Effector memory CD4-positive, alpha-beta T cell (primary cell): ENCODE measurements around the gene SLC34A3.

Source experiments
- DNase-seq, 3 donors: peaks; one replicate each; pipeline ENCODE4 v3.0.0-alpha.2; 2020
- H3K27ac ChIP-seq: 2 replicates; pipeline ENCODE4 v1.7.0; 2013; ENCODE audit warnings: mild to moderate bottlenecking, low read length, moderate library complexity; ENCODE audit not compliant: insufficient read depth, poor library complexity, severe bottlenecking
- H3K27me3 ChIP-seq: replicated peaks from 2 replicates; pipeline ENCODE4 v1.7.0; 2013; ENCODE audit warnings: mild to moderate bottlenecking, low read length; ENCODE audit not compliant: insufficient read depth, control insufficient read depth, poor library complexity, severe bottlenecking
- H3K36me3 ChIP-seq: 2 replicates; pipeline ENCODE4 v1.7.0; 2013; ENCODE audit warnings: mild to moderate bottlenecking, low read length, moderate library complexity; ENCODE audit not compliant: control insufficient read depth, insufficient read depth
- H3K4me1 ChIP-seq: 2 replicates; pipeline ENCODE4 v1.7.0; 2013; ENCODE audit warnings: low read length, mild to moderate bottlenecking; ENCODE audit not compliant: control insufficient read depth, insufficient read depth, poor library complexity, severe bottlenecking
- H3K4me3 ChIP-seq: 2 replicates; pipeline ENCODE4 v1.7.0; 2013; ENCODE audit warnings: low read length, low read depth, mild to moderate bottlenecking; ENCODE audit not compliant: insufficient read depth, poor library complexity, severe bottlenecking
- H3K9me3 ChIP-seq: 2 replicates; pipeline ENCODE4 v1.7.0; 2013; ENCODE audit warnings: mild to moderate bottlenecking, low read length, moderate library complexity; ENCODE audit not compliant: control insufficient read depth
- total RNA-seq, 3 donors: gene quantifications; one replicate each; lab custom pipeline; 2026; lab: John Stamatoyannopoulos, UW

SLC34A3 gene
- total RNA-seq: 0 reads per million in 3 donors

GRCh38 chr9:137230705-137231371 is at the start of gene SLC34A3:
TSS of gene SLC34A3 (plus strand) at chr9:137230901. CDS start at chr9:137231703, 802 bp downstream.
- Histone ChIP-seq H3K36me3 (no peaks in the 10 kb centered on the region), H3K4me1 (peaks cover 5% of the 10 kb centered on the region), H3K9me3 (no peaks in the 10 kb centered on the region), H3K4me3 (no peak within 1 kb of the TSS), H3K27me3 (peaks cover 4% of the 10 kb centered on the region), H3K27ac (no peak within 1 kb of the TSS)
- no peak for DNase-seq

DNA sequence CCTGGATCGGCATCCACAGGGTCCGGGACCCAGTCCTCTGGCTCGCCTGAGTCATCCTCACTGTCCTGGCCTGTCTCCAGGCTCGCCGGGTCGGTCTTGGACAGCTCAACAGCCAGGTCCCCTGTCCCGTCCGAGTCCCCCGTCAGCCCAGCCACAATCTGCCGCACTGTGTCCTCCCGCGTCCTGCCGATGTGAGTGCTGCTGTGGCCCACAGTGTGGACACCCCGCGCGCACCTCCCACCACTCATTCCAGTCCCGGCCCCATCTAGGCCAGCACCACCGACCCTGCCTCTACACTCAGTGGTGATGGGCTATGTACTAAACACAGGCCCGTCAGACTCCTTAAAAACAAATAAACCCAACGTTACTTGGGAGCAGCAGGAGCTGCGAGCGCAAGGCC is 49.0 kb upstream of the SLC34A3 start:
- peaks cover 75% of the 10 kb centered on the region for H3K36me3 ChIP-seq
- H3K27me3 ChIP-seq: no peaks in the 10 kb centered on the region
- H3K27ac ChIP-seq: no peak overlapping the region
- DNase-seq: no peak
- no peak overlapping the region for H3K4me3 ChIP-seq
- peaks cover 10% of the 10 kb centered on the region for H3K4me1 ChIP-seq
- no peaks in the 10 kb centered on the region for H3K9me3 ChIP-seq

DNA sequence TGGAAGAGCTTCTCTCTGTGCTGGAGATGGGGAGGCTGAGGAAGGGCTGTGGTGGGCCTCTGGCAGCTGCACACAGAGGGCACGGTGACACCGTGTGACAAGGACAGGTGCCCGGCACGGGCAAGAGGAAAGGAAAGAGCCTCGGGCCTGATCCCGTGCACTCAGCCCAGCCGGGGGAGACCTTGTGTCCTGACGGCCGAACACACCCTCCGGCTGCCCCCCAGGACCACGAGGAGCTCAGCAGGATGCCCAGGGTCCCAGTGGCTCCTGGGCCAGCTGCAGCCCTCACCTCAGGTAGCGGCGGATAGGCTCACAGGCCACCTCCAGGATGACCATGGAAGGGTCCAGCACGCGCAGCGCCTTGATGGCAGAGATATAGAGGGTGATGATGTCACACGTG is 47.9 kb upstream of the SLC34A3 start:
- Histone ChIP-seq H3K9me3 (no peaks in the 10 kb centered on the region), H3K27me3 (no peaks in the 10 kb centered on the region), H3K4me1 (peaks cover 21% of the 10 kb centered on the region), H3K27ac (no peak overlapping the region), H3K36me3 (peaks cover 75% of the 10 kb centered on the region), H3K4me3 (no peak overlapping the region)
- no peak for DNase-seq

DNA sequence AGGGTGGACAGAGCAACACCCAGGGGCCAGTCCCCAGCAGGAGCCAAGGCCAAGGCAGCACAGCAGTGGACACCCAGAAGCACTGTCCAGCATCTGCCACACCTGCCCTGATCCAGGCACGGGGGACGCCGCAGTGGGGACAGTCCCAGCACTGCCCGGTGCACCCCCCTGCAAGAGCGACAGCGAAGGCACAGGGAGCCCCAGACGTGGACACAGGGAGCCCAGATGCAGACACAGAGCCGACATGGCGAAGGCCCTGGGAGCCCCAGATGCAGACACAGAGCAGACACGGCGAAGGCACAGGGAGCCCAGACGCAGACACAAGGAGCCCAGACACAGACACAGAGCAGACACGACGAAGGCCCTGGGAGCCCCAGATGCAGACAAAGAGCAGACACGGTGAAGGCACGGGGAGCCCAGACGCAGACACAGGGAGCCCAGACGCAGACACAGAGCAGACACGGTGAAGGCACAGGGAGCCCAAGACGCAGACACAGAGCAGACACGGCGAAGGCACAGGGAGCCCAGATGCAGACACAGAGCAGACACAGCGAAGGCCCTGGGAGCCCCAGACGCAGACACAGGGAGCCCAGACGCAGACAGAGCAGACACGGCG is 46.6 kb upstream of the SLC34A3 start:
- Histone ChIP-seq H3K27me3 (no peaks in the 10 kb centered on the region), H3K9me3 (no peaks in the 10 kb centered on the region), H3K36me3 (peaks cover 65% of the 10 kb centered on the region), H3K27ac (no peak overlapping the region), H3K4me1 (peaks cover 25% of the 10 kb centered on the region), H3K4me3 (no peak overlapping the region)
- no peak for DNase-seq

DNA sequence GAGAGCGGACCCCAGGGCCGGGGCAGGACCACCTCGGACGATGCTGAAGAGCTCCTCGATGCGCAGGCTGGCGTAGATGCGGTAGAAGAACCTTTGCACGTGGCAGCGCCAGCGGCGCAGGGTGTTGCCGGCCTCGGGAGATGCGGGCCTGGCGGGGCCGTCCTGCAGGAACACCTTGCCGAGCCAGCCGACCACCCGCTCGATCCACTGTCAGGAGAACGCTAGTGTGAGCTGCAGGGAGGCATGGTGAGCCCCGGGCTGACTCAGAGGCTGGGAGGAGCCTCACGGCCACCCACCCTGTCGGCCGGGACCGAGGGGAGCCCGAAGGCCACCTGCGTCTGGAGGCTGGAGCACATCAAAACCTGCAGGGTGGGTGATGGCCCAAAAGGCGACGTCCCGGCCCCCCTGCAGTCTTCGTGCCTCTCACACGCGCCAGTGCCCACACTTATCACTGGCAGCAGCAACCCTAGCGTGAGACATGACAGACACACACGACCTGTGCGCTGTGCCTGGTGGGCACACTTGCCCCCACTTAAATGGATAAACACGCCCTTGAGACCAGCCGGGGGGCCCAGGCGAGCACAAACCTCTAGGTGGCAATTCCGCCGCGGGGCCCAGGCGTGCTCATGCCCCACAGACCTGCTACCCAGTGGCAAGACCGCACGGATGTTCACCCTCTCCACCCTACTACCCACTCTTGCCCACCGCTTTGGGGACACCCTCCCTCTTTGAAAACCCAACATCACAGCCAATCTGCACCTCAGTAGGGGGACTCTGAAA is 45.6 kb upstream of the SLC34A3 start:
- Histone ChIP-seq H3K36me3 (peaks cover 64% of the 10 kb centered on the region), H3K9me3 (no peaks in the 10 kb centered on the region), H3K27ac (no peak overlapping the region), H3K27me3 (no peaks in the 10 kb centered on the region), H3K4me1 (peaks cover 34% of the 10 kb centered on the region), H3K4me3 (no peak overlapping the region)
- DNase-seq: no peak

GRCh38 chr9:137185921-137186320 is 44.8 kb upstream of the SLC34A3 start:
- peaks cover 60% of the 10 kb centered on the region for H3K36me3 ChIP-seq
- H3K27ac ChIP-seq: no peak overlapping the region
- no peaks in the 10 kb centered on the region for H3K27me3 ChIP-seq
- DNase-seq: no peak
- H3K4me1 ChIP-seq: peaks cover 37% of the 10 kb centered on the region
- H3K9me3 ChIP-seq: no peaks in the 10 kb centered on the region
- no peak overlapping the region for H3K4me3 ChIP-seq

- H3K9me3 ChIP-seq: no peaks in the 10 kb centered on the region
- DNase-seq: no peak
- peaks cover 55% of the 10 kb centered on the region for H3K36me3 ChIP-seq
- H3K4me3 ChIP-seq: no peak overlapping the region
- H3K27me3 ChIP-seq: no peaks in the 10 kb centered on the region
- no peak overlapping the region for H3K27ac ChIP-seq
- H3K4me1 ChIP-seq: peaks cover 37% of the 10 kb centered on the region
These were observed 44.3 kb upstream of the SLC34A3 start for GRCh38 chr9:137186385-137186784.

- Histone ChIP-seq H3K36me3 (peaks cover 49% of the 10 kb centered on the region), H3K9me3 (no peaks in the 10 kb centered on the region), H3K27ac (no peak overlapping the region), H3K4me3 (peak overlapping the region; percentile 88), H3K27me3 (no peaks in the 10 kb centered on the region), H3K4me1 (peaks cover 37% of the 10 kb centered on the region)
- DNase-seq: no peak
These were observed 43.3 kb upstream of the SLC34A3 start for GRCh38 chr9:137187386-137187785.

DNA sequence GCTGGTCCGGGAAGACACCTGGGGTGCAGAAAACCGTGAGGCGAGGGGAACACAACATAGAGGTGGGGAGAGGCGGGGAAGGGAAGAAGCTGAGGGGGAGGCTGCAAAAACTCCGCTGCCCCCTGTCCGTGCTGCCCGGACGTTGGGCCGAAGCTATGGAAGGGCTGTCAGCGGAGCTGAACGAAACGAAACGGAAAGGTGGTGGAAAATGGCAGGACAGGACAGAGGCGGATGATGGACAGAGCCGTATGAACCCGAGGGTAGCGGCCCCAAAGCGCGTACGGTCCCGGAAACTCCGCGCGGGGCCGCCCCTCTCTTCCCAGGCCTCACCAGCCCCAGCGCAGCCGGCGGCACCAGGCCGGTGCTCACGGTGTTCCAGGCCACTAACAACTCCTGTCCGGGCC is 42.6 kb upstream of the SLC34A3 start:
- Histone ChIP-seq H3K36me3 (peaks cover 42% of the 10 kb centered on the region), H3K9me3 (no peaks in the 10 kb centered on the region), H3K4me3 (peak overlapping the region; percentile 88), H3K27ac (peak overlapping the region; percentile 96), H3K27me3 (no peaks in the 10 kb centered on the region), H3K4me1 (peaks cover 37% of the 10 kb centered on the region)
- peak in 1 of 3 donors; percentile 2 for DNase-seq
